Measurements from ENCODE around the gene ZNF827.

Gene ZNF827

DNA sequence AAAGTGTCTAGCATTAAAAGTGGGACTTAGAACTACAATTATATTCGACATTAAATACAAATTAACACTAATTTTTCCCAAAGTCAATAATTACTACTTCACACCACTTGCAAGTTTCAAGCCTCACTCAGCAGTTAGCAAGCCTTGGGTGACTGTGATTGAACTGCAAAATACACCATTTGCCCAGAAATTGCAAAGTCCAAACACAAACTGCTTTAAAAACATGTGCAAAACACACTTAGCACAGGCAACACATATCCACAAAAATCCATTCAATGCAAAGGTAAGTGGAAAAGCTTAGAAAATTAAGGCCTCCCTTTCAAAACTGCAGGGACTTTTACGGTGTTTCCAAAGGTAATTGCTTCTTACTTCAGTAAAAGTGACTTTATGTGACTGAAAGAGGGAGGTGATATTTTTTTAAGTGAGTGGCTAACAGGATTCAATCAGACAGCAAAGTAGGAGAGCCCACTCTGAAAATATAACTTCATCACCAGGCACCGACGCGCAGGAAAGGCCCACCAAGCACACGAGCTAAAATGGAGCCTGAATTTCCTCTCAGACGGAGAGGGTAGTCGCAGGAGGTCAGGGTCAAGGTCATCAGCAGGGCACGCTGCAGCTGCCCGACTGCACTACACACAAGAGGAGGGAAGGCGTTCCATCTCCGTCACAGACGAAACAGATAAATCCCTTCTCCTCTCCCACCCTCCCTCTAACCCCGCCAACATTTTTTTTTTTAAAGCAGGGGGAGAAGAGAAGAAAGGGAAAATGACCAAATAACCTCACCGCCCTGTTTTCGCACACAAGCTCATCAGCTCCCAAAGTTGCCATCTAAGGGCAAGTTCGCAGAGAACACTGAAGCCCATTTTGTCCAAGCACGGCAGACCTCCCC, 3.1 kb downstream of the ZNF827 start:
- DNase-seq, result peak in 22 of 56 donors; percentile 1 to 73 (median 40)

DNA sequence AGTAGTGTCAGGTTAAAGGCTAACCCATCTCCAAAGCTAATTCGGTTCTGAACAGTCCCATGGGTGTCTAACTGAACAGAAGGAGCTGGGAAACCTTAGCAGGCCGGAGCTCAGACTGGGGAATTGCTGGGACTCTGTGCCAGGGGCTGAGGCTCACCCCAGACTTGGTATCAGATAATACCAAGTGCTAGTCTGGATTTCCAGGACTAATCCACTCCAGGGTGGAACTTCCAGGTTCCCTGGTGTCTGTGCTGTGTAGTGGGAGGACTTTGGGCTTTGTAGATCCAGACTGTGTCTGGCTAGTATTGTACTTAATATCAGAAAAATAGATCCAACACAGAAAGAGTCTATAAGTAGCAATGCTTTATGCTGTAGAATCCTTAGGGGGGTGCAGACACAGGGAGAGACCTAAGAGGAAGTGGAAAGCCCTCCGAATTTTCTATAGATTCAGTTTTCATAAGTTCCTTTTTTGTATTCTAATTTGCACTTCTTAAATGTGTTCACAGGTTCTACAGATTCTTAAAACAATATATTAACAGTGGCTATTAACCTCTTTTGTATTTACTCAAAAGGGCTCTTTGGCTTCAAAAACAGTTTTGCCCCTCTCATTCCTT, 4.1 kb downstream of the ZNF827 start:
- peak in 1 of 56 donors; percentile 10 for DNase-seq

DNA sequence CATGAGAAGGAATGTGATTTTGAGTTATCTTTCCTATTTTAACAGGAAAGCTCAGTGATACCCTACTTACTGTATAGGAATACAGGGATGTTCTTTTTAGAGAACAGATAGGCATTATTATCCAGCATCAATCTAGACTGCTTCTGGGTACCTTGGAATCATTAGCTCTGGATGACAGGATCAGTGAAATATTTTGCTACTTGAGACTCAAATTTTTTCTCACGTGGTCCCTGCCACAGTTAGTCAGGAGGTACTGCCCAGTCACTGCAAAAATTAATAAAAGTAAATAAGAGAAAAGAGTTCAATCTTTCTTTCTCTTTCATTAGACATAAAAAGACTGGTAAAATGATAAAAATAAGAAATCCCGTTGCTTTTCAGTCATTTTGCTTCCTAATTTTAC, 5.5 kb downstream of the ZNF827 start:
- DNase-seq, result no peak

DNA sequence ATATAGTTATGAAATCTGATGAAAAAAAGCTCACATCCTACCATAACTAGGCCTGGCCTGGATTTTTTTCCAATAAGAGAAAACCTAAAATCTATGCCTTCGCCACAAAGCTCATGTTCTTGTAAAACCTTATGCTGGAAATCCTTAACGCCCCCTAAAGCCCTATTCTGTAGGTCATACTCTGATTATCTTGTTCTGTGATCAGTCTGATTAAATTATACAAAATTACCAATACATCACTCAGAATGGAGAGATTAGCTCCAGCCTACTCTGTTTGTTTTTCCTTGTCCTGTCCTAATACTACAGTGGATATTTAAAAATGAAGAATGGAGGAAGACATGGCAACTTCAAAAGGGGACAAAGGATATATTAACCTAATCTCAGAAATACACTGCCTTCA, 7.2 kb downstream of the ZNF827 start:
- DNase-seq, result no peak

DNA sequence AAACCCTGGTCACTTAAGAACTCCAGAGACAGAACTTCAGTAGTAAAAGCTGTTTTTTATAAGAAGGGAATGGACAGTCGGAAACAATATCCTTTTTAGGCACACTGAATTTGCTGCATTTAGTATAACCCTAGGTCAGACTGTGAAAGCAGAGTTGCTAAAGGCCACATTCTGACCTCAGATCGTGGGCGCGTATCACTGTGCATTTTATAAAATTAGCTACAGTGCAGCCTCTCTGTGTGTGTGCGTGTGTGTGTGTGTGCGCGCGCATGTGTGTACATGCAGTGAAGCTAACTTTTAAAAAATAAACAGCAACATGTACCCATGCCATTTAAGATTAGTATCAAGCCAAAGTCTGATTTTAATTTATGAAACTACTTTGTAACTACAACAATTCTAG, 8.0 kb downstream of the ZNF827 start:
- no peak for DNase-seq

DNA sequence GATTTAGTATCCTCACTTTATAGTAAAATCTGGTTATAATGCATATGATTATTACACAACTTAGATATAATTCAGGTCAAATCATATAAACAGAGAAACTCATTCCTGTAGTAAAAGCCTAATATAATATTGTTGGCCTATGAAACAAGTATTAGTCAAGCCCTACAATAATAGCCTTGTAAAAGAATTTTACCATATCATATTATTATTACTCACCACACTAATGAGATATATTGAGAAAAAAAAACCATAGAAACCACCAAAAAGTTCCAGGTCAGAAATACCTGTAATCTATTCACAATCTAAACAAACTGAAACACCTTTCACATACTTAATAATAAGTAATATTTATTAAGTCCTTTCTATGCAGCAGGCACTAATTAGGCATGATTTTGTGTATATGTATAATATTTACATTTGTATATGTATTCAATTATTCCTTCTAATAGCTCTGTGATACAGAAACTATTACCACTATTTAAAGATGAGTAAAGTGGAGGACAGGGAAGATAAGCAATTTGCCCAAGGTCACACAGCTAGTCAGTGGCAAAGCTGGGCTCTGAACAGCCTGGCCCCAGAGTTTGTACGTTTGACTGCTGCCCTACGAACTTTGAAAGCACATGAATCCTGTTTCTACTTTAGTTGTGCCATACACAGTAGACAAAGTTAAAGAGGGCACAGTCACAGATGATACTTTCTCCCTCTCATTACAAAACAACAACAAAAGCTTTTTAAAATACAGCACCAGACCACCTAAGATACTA, 9.0 kb downstream of the ZNF827 start:
- DNase-seq, result no peak

DNA sequence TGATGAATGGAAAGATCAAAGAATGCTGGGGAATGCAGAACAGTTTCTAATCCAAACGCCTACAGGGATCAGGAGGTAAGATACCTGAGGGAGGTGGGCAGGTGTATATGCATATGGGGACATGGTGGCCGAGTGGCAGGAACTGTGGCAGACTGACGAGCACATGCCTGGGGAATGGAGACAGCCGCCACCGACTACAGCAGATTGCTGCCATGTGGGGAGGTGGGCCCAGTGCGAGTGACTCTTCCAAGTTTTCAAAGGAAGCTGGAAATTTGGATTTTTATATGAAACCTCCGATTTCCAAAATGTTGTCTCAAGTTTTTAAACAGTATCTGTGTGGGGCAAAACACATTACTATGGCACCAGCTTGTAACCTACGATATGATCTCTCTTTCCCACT, 9.9 kb downstream of the ZNF827 start:
- no peak for DNase-seq

DNA sequence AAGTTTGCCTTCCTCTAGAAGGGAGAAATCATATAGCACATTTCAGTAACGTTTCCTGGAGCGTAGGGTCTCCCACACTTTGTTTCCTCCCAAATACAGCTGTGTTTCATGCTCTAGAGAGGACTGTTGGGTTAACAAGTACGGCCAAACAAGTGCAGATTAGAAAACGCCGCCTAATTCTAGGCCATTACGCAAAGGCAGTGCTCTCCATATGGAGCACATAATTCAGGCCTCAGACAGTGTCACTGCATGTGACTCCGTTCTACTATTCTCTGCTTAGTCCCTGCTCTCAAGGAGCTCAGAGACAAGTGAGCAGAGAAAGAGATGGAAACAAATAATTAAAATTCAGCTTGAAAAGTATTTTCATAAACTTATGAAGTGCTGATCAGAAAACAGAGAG, 11.6 kb downstream of the ZNF827 start:
- DNase-seq, result no peak

DNA sequence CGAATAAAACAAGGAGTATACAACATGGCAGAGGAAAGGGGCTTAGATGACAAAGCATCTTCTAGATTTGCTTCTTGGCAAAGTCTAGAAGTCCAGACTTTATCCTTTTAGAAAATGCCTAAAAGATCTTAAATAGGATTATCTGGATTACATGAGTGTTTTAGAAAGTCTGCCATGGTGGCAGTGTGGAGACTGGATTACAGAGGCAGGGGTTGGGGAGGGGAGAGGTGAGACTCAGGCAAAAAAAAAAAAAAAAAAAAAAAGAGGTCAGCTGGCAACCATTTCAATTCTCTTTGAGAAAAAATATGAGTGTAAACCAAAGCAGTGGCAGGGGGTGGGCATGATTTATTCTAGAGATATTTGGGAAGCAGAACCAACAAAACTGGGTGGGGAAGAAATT, 17.4 kb downstream of the ZNF827 start:
- no peak for DNase-seq

DNA sequence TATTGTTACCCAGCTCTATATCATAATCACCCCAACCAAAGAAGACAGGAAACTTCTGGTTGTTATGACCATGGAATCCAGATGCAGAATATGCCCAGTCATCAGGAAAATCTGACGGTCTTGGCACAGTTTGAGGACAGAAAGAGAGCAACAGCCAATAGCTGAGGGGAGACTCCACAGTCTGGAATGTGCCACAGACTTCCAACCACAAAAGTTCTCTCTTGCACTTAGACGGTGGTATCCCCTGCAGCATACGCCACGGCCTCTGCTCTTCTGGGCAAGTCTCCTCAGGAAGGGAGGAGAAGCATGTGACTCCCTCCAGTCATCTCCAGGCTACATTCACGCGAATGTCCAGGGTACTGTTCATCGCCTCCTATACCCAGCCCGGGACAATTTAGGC, 18.4 kb downstream of the ZNF827 start:
- no peak for DNase-seq

DNA sequence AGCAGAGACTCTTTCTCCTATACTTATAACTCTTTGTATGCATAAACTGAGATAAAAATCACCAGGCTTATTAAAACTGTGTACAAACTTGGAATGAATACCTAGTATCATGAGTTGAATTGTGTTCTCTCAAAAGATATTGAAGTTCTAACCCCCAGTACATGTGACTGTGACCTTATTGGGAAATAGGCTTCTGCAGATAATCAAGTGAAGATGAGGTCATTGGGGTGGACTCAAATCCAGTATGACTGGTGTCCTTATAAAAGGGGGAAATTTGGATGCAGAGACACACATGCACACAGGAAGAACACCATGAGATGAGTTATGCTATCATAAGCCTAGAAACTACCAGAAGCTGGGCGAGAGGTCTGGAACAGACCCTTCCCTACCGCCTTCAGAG, 26.2 kb downstream of the ZNF827 start:
- no peak for DNase-seq

DNA sequence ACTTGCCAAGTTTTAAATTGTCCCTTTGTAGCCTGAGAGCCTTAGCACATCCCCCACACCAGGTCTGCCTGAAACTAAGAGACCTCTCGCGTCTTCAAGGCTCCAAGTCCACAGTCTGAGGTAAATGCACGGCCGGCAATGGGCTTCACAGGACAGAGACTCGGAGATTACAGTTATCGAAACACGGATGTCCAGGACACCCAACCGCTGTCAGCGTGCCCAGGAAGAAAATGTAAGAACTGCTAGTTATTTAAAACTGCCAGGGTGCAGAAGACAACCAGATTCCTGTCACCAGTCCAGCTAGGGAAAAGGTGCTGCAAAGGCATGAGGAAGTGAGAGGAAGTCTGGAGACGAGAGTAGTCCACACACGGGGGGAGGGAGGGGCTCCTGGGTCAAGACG, 28.9 kb downstream of the ZNF827 start:
- no peak for DNase-seq

DNA sequence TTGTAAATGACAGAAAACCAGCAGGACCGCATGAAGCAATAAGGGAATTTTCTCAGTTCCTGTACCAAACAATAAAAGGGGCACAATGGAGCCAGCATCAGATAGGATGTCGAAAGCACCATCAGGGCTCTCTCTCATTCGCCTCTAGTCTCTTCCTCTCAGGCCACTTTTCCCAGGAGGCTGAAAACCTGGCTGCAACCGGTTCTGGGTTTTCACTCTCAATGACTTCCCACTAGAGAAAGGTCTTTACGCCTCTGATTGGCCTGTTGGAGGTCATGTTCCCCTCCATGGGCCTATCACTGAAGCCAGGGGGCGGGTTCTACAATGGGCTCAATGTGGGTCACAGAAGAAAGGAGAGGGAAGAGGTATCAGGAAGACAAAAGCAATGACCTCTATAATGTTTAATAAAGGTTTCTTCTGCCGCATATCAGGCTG, 29.3 kb downstream of the ZNF827 start:
- DNase-seq, result peak in 23 of 56 donors; percentile 14 to 65 (median 26)

DNA sequence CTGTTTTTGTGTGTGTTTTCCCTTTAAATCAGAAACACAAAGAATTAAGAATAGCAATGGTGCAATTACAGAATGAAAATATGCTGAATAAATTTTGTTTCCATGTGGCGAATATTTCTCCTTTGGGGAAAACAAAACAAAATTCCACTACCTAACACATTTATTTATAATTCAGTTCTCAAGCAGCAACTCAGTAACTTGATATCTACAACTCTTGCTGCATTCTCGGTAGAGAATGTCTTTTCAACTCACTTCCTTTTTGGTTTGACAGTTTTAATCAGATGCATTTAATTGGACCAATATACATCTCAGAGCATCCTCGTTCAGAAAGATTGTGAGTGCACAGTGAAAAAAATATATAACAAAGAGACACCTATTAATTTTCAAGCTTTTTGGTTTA, 30.8 kb downstream of the ZNF827 start:
- DNase-seq, result no peak

DNA sequence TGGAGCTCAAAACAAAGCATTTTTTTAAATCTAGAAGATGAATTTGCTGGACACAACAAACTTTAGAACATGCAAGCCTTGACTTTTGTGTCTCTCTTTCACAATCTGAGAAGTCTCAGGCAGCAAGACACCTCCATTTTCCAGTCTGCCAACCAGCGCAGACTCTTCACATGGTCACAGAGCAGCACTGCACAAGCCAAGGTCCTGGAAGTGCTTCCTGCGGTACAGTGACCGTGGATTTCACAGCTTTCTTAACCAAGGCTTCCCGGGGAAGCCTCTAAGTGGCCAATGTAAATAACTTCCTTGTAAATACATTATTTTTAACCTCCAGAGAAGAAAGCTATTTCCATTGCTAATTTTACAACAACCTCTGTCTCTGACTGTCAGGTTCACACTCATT, 31.2 kb downstream of the ZNF827 start:
- no peak for DNase-seq

DNA sequence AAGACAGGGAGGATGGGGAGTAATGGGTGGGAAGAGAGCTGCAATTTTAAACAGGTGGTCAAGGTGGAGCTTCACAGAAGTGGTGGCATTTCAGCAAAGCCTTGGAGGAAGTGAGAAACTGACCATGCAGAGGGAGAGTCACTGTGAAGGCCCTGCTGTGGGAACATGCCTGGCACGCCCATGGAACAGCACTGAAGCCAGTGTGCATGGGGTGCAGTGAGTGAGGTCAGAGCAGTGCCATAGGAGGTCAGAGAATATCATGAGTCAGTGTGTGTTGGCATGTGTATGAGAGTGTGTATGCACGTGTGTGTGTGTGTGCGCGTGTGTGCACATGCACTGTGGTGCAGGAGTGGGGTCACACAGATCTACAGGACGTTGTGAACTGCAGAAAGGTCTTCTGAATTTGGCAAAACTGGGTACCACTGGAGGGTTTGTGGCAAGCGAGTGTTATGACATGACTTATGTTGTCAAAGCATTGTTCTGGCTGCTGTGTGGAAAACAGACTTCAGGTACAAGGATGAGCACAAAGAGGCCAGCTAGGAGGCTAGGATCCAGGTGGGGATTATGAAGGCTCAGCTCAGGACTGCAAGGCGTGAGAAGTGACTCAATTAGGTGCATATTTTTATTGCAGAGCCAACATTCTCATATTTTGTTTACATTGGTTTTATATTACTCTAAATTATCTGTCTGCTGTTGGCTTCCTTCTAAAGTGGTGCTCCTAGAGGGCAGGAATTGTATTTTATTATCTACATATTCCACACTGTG, 34.0 kb downstream of the ZNF827 start:
- no peak for DNase-seq

DNA sequence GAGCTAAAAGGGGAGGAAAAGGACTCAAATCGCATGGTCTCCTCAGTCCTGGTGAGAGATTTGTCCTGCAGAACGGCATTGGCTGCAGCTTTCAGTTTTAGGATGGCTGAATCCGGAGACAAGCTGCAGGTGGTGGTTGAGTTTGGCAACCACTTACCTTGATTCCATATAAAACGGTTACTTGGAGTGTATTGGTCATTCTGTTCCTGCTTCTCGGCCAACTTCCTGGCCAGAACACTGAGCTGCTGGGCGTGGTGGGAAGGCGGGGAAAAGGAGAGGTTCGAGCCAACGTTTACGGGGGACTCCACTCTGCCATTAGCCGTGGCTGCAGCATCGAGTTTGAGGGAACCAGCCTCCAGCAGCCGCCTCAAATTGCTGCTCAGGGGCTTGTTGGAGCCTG, 36.1 kb downstream of the ZNF827 start:
- DNase-seq, result no peak

DNA sequence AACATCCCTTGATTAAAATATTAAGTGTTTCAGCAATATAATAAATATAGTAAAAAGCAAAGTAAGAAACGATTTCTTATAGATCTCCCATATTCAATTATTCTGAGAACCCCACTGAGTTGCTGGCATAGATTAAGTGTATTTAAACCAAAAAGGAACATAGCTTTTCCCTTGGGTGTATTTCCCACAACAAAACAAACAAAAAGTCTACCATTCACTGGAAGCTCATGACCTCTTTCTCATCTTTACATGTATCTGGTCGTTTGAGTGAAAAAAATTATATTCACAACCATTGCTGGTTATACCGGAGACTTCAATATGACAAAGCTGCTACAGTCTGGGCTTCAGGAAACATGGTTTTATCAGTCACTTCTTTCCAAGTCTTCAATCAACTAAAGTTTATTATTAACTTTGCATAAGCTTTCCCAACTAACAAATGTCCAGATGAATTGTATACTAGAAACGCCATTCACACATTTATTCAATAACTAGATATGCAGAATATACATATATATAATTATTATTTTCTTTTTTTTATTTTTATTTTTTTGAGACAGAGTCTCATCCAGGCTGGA, 38.6 kb downstream of the ZNF827 start:
- no peak for DNase-seq

DNA sequence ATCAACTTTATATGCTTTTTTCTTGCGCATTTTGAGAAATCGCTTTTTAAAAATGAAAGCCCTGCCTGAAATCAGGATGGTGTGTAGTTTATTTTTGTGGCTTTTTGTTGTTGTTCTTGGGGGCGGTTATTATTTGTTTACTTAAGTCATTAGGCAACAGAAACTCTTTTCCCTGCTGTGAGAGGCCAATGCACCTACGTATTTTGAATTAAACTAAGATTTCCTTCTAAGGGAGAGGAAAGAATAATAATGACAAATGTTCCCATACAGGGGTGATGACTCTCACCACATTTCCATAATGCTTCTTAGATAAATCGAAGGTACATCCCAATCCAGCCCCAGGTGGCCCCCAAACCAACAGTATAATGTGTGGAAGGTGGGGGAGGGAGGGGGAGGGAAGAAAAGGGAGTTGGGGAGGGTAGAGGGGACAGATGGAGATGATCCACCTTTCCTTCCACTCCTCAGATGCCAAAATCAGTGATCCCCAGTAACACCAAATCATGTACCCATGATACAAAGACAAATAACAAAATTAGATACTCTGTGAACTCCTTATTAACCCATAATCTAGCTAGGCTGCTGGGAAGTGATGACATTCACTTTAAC, 39.6 kb downstream of the ZNF827 start:
- DNase-seq, result no peak

DNA sequence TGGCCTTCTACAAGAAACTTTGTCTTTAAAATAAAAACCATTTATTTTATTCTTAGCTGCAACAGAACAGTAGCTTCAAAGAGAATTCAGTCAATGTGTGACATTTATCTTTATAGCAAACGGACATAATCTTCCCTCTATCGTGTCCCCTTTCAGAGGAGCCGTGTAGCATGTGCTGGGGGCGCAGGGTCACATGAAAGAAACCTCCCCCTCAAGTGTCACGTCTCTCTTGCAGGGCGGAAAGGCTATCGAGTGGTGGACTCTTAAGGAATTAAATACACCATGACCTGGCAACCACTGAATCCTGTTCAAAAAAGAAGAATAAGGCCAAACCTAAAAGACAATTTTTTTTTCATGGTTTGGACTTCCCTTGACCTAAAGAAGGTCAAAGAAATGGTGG, 40.2 kb downstream of the ZNF827 start:
- no peak for DNase-seq

DNA sequence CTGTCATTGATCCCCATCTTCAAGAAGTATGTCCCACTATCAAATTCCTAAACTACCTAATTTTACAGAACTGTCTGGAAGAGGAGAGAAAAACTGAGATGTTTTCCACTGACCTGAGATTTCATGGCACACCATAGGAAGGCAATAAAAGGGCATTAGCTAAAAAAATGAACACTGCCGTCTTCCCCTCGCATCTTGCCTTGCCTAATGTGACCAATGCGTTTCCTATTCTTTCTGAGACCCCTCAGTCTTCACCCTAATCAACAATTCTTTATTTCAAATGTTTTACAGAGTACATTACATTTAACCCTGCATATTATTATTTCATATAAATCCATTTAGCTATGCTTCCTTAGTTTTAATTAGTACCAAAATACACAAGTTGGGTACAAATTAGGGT, 43.6 kb downstream of the ZNF827 start:
- no peak for DNase-seq
